Measurements from ENCODE around the gene SDHA. TPM values are rescaled to one million over a fixed set of nuclear protein-coding genes. Genes with fewer than 3 reads are reported as not detected.
"Not testable (repeated sequence)": the region's sequence is repeated elsewhere in the genome, so short reads cannot be mapped to it uniquely, and the experiment has no call there.

The SDHA gene
- total RNA-seq, 1 donor from 2014 or later = 130 TPM

DNA sequence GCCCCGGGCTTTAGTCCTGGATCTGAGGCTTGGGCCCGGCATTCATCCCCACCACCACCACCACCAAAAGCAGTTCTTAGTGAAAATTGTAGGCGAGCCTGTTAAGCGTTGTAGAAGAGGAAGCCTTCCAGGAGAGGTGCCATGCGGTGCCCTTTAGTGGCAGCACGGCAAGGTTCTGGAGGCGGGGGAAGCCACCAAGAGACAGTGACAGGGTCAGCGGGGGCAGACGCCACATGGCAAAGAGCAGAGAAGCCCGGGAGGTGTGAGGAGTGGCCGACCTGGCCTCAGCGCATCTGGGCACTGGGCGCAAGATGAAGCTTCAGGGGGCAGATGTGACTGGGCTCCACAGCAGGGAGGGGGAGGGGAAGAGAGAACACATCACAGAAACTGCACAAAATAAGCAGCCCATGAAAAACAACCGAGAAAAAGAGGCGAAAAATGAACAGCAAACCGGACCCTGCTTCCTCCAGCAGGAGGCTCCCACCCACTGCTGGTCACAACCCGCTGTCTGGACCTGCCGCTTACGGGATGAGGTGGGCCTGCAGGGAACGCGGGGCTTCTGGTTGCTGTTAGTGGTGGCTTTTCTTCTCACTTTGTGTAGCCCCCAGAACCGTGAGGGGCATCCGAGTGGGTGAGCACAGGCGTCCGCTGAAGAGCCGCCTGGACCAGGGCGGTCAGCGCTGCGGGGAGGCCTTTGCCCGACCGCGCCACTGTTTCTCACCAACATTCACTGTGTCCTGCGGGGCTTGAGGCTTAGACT is 22.5 kb upstream of the SDHA start:
- no peaks in the 10 kb centered on the region for H3K9me3 Mint-ChIP-seq (ENCODE audit: unreplicated experiment)
- no peaks in the 10 kb centered on the region for H3K27me3 Mint-ChIP-seq (ENCODE audit: unreplicated experiment)
- no peaks in the 10 kb centered on the region for H3K36me3 Mint-ChIP-seq (ENCODE audit: unreplicated experiment)
- H3K27ac Mint-ChIP-seq (ENCODE audit: unreplicated experiment) = no peak overlapping the region
- no peaks in the 10 kb centered on the region for H3K4me1 Mint-ChIP-seq (ENCODE audit: unreplicated experiment)
- TF ChIP-seq, protein P1, sequence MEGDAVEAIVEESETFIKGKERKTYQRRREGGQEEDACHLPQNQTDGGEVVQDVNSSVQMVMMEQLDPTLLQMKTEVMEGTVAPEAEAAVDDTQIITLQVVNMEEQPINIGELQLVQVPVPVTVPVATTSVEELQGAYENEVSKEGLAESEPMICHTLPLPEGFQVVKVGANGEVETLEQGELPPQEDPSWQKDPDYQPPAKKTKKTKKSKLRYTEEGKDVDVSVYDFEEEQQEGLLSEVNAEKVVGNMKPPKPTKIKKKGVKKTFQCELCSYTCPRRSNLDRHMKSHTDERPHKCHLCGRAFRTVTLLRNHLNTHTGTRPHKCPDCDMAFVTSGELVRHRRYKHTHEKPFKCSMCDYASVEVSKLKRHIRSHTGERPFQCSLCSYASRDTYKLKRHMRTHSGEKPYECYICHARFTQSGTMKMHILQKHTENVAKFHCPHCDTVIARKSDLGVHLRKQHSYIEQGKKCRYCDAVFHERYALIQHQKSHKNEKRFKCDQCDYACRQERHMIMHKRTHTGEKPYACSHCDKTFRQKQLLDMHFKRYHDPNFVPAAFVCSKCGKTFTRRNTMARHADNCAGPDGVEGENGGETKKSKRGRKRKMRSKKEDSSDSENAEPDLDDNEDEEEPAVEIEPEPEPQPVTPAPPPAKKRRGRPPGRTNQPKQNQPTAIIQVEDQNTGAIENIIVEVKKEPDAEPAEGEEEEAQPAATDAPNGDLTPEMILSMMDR (IDR thresholded peaks at IDR 0.05) = no peak
- DNase-seq (ENCODE audit: extremely low spot score, unreplicated experiment) = no peak
- no peak overlapping the region for H3K4me3 Mint-ChIP-seq (ENCODE audit: unreplicated experiment)

DNA sequence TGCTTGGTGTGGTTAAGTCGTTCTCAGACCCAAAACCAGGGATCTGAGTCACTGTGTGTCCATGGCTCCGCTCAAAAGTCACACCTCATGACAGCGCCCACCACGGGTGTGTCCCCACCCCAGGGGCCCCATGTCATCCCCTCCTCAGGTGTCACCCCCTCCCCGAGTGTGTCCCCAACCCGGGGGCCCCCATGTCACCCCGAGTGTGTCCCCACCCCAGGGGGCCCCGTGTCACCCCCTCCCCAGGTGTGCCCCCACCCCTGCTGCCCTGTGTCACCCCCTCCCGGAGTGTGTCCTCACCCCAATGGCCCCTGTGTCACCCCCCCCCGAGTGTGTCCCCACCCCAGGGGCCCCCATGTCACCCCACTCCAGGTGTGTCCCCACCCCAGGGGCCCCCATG is 21.8 kb upstream of the SDHA start:
- no peaks in the 10 kb centered on the region for H3K4me1 Mint-ChIP-seq (ENCODE audit: unreplicated experiment)
- H3K4me3 Mint-ChIP-seq (ENCODE audit: unreplicated experiment) = no peak overlapping the region
- no peak overlapping the region for H3K27ac Mint-ChIP-seq (ENCODE audit: unreplicated experiment)
- no peaks in the 10 kb centered on the region for H3K27me3 Mint-ChIP-seq (ENCODE audit: unreplicated experiment)
- no peaks in the 10 kb centered on the region for H3K36me3 Mint-ChIP-seq (ENCODE audit: unreplicated experiment)
- TF ChIP-seq, protein P1 (IDR thresholded peaks at IDR 0.05) = no peak
- H3K9me3 Mint-ChIP-seq (ENCODE audit: unreplicated experiment) = no peaks in the 10 kb centered on the region
- no peak for DNase-seq (ENCODE audit: extremely low spot score, unreplicated experiment)

DNA sequence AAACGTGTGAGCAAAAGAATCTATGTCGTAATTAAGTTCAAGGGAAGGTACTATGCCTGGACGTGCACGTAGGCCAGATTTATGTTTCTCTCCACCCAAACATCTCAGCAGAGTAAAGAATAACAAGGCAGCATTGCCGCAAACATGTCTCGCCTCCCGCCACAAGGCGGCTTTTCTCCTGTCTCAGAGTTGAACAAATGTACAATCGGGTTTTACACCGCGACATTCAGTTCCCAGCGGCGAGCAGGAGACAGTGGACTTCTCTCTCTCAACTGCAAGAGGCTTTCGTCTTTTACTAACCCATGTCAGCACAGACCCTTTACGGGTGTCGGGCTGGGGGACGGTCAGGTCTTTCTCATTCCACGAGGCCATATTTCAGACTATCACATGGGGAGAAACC is 21.1 kb upstream of the SDHA start:
- not testable (repeated sequence) for DNase-seq (ENCODE audit: extremely low spot score, unreplicated experiment); H3K4me1 Mint-ChIP-seq (ENCODE audit: unreplicated experiment); H3K4me3 Mint-ChIP-seq (ENCODE audit: unreplicated experiment); H3K36me3 Mint-ChIP-seq (ENCODE audit: unreplicated experiment); H3K27me3 Mint-ChIP-seq (ENCODE audit: unreplicated experiment); H3K27ac Mint-ChIP-seq (ENCODE audit: unreplicated experiment); H3K9me3 Mint-ChIP-seq (ENCODE audit: unreplicated experiment)

DNA sequence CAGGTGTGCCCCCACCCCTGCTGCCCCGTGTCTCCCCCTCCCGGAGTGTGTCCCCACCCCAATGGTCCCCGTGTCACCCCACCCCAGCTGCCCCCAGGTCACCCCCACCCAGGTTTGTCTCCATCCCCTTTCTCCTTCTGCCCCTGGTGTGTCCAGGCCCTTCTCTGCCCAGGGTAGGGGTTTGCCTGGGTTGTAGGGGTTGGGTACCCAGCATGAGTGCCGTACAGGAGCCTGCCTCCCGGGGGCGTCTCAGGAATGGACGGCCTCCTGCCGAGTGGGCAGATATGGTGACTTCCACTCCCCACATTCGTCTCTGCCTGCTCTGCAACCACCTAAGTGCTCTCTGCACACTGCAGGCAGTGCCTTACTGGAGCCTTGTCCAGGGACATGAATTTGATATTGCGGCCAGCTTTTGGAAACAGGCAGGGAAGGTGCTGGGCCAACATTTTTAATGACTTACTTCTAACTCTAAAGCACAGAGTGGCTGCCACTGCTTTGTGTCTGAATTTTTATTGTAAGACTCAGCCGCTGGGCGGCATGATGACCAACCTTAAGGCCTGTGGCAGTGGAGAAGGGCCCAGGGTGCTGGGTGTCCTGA is 20.1 kb upstream of the SDHA start:
- Mint-ChIP-seq H3K27me3 (ENCODE audit: unreplicated experiment) (no peaks in the 10 kb centered on the region), H3K4me3 (ENCODE audit: unreplicated experiment) (no peak overlapping the region), H3K9me3 (ENCODE audit: unreplicated experiment) (no peaks in the 10 kb centered on the region), H3K36me3 (ENCODE audit: unreplicated experiment) (peaks cover 3% of the 10 kb centered on the region), H3K27ac (ENCODE audit: unreplicated experiment) (no peak overlapping the region), H3K4me1 (ENCODE audit: unreplicated experiment) (no peaks in the 10 kb centered on the region)
- TF ChIP-seq, protein P1 (IDR thresholded peaks at IDR 0.05) = no peak
- DNase-seq (ENCODE audit: extremely low spot score, unreplicated experiment) = no peak

DNA sequence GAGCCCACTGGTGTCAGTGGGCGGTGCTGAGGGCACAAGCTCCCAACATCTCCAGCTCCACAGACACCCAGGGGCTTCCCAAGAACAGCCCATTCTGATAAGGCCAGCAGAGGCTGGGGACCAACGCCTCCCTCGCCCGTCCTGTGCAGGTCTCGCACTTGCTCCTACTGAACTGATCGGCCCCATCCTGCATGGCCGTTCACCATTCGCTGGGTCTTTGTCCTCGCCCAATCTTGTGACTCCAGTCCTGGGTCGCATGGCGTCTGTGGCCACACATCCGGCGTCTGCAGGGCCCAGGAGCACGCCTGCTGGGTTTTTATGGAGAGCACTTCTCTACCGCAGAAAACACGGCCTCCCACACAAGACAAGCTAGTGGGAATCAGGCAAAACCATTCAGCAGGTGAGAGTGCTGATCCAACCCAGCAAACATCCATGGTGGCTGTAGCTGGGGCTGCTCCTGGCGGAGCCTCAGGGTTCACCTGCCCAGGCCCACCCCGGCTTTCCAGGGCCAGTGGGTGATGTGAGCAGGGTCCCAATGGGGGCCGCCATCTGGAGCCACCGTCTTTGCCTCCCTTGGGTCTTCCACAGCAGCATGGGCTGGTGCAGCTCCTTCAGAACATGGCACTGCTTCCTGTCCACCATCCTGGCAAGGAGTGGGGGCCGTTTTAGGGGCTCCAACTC is 19.5 kb upstream of the SDHA start:
- H3K27ac Mint-ChIP-seq (ENCODE audit: unreplicated experiment) = no peak overlapping the region
- DNase-seq (ENCODE audit: extremely low spot score, unreplicated experiment) = no peak
- no peaks in the 10 kb centered on the region for H3K4me1 Mint-ChIP-seq (ENCODE audit: unreplicated experiment)
- TF ChIP-seq, protein P1 (IDR thresholded peaks at IDR 0.05) = no peak
- H3K9me3 Mint-ChIP-seq (ENCODE audit: unreplicated experiment) = no peaks in the 10 kb centered on the region
- no peaks in the 10 kb centered on the region for H3K27me3 Mint-ChIP-seq (ENCODE audit: unreplicated experiment)
- no peak overlapping the region for H3K4me3 Mint-ChIP-seq (ENCODE audit: unreplicated experiment)
- H3K36me3 Mint-ChIP-seq (ENCODE audit: unreplicated experiment) = peaks cover 7% of the 10 kb centered on the region

Measured in osteocyte (in vitro differentiated cells).